ENCODE measurements around the gene CEBPG. TPM values are rescaled to one million over a fixed set of nuclear protein-coding genes. Genes with fewer than 3 reads are reported as not detected.
A peak's percentile ranks its signal among the peaks of the same experiment; 100 is the strongest.

CEBPG gene
- total RNA-seq, 4 donors from 2014 or later: 18.5 to 31.6 (median 26.8) TPM

DNA sequence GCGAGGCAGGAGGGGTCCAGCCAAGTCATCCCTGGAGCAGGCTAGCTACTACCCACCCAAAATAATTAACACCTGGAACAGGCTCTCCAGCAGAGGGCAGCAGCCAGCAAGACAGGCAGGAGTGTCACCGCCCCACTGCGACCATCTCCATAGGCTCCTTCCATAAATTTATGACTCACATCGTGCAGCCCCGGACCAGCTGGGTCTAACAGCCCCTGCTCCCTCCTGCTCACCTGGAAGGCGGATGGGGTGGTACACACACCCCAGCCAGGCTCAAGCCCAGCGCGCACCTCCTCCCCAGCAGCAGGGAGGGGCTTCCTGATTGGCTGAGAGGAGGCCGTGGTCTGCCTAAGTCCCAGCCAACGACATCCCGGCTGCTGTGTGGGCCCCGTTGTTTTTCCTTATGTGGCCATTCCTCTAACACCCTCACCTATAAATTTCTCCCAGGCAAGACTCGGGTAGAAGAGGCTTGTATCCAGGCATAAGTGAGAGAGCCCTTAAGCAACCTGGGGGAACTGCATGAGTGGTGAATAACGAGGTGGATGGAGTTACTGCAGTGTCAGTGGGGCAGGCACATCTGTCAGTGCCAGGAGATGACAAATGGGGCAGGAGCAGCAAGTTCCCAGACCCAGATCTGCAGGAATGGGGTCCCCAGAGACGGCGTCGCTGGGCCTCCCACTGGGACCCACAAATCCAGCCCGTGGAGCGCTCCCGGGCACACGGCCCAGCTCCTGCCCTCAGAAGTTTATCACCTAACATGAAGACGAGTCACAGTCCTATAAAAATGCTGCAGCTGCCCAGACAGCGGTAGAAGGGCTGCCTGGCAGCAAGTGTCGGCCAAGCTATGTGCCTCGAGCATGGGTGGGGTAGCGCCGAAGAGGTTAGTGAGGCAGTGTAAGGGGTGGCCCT, 43.1 kb downstream of the CEBPG start:
- Histone ChIP-seq H3K4me1 (peaks cover 0 to 16% (median 0%) of the 10 kb centered on the region in 3 donors), H3K9me3 (no peaks in the 10 kb centered on the region), H3K27ac (no peak overlapping the region), H3K36me3 (peaks cover 0 to under 1% (median 0%) of the 10 kb centered on the region in 3 donors), H3K27me3 (no peaks in the 10 kb centered on the region), H3K4me3 (no peak overlapping the region)
- intact Hi-C loops (cut with DNase I): no loop called here
- WGBS, 2 donors: 31 to 46% methylated on average over 9 to 11 of the region's 27 CpGs
- DNase-seq: no peak
- TF ChIP-seq, protein P1, sequence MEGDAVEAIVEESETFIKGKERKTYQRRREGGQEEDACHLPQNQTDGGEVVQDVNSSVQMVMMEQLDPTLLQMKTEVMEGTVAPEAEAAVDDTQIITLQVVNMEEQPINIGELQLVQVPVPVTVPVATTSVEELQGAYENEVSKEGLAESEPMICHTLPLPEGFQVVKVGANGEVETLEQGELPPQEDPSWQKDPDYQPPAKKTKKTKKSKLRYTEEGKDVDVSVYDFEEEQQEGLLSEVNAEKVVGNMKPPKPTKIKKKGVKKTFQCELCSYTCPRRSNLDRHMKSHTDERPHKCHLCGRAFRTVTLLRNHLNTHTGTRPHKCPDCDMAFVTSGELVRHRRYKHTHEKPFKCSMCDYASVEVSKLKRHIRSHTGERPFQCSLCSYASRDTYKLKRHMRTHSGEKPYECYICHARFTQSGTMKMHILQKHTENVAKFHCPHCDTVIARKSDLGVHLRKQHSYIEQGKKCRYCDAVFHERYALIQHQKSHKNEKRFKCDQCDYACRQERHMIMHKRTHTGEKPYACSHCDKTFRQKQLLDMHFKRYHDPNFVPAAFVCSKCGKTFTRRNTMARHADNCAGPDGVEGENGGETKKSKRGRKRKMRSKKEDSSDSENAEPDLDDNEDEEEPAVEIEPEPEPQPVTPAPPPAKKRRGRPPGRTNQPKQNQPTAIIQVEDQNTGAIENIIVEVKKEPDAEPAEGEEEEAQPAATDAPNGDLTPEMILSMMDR (IDR thresholded peaks at IDR 0.05): peak; percentile 59 to 75 (median 65)
- TF ChIP-seq POLR2A (IDR thresholded peaks at IDR 0.05): no peak

DNA sequence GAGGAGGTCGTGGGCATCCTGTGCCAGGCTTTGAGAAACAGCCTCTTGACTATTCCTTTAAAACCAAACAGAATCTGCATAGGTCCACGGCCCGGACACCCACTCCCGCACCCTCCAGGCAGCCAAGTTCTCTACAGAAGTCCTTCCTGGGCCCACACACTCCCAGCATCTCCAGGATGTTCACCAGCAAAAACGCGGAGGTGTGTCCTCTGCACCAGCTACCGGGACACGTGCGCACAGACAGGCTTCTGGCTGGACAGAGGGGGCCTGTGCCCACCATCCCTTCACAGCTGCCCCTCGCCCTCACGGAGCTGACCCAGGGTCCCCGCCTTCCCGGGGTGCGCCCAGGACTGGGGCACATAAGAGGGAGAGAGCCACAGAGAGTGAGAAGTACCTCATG, 44.2 kb downstream of the CEBPG start:
- no peak for DNase-seq
- Histone ChIP-seq H3K9me3 (no peaks in the 10 kb centered on the region), H3K4me3 (no peak overlapping the region), H3K4me1 (peaks cover 0 to 14% (median 0%) of the 10 kb centered on the region in 3 donors), H3K27ac (no peak overlapping the region), H3K36me3 (no peaks in the 10 kb centered on the region), H3K27me3 (no peaks in the 10 kb centered on the region)
- no peak for TF ChIP-seq POLR2A (IDR thresholded peaks at IDR 0.05)
- TF ChIP-seq, protein P1 (IDR thresholded peaks at IDR 0.05): no peak
- whole genome bisulfite sequencing, 2 donors: 77 to 92% methylated on average over 3 to 5 of the region's 14 CpGs
- intact Hi-C loops (cut with DNase I): no loop called here

DNA sequence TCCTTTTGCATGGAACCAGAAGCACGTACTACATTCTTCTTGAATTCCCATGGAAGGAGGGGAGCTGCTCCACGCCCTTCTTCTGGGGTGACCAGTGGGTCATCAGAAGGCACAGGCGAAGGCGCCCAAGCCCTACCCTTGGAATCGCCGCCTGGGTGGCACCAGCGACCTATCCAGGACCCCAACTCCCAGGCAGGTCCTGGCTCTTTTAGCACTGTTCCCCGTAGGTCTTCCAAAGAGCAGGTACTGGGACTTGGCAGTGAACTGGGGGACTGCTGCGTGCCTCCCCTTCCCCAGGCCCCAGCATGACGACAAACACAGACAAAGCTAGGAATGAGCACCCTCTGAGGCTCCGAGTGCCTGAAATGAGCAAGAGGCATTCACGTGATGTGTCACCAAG, 45.0 kb downstream of the CEBPG start:
- TF ChIP-seq POLR2A (IDR thresholded peaks at IDR 0.05): no peak
- TF ChIP-seq, protein P1 (IDR thresholded peaks at IDR 0.05): no peak
- H3K27ac ChIP-seq: no peak overlapping the region
- H3K4me3 ChIP-seq: no peak overlapping the region
- WGBS, 2 donors: 78 to 87% methylated on average over 5 to 6 of the region's 12 CpGs
- peaks cover 0 to 10% (median 0%) of the 10 kb centered on the region in 3 donors for H3K4me1 ChIP-seq
- H3K27me3 ChIP-seq: no peaks in the 10 kb centered on the region
- intact Hi-C loops (cut with DNase I): no loop called here
- DNase-seq: no peak
- no peaks in the 10 kb centered on the region for H3K9me3 ChIP-seq
- no peaks in the 10 kb centered on the region for H3K36me3 ChIP-seq

DNA sequence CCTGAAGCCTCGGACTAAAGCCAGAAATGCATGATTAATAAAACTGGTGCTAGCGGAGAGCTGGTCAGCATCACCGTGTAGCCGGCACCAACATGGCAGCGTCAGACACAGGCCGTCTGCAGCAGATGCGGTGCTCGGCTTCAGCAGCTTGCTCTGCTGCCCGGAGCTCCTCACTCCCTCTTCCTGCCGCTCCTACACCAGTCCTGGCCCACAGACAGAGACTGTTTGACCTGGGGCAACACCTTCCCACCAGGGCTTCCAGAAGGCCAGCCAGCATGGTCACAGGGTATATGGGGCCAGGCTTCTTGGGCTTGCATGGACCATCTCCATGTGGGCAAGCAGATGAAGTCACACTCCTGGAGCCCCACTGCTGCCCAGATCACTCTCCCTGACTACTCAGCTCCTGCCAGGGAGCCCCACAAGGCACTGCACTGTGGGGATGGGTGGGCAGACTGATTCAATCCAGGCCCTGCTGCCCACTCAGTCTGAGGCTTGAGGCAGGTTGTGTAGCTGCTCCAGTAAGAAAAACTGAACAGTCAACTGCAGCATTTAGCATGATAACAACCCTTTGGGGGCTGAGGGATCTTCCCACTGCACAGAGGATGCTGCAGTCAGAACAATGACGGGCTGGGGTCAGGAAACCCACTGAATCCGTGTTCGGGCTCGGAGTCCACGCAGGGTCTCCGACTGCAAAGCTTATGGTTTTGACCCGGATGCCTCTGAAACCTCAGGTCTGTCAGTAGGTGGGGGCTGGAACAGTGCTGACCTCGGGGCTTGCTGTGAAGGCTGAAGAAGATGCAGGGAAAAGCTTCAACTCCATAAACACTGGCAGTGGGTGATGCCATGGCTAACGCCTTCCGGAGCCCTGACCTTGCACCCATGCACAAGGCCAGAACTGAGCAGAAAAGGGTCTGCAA, 45.6 kb downstream of the CEBPG start:
- intact Hi-C loops (cut with DNase I): no loop called here
- Histone ChIP-seq H3K4me1 (peaks cover 0 to 10% (median 0%) of the 10 kb centered on the region in 3 donors), H3K9me3 (no peaks in the 10 kb centered on the region), H3K27me3 (no peaks in the 10 kb centered on the region), H3K4me3 (no peak overlapping the region), H3K36me3 (no peaks in the 10 kb centered on the region), H3K27ac (no peak overlapping the region)
- DNase-seq: no peak
- WGBS, 2 donors: 86 to 87% methylated on average over 12 to 16 of the region's 20 CpGs
- TF ChIP-seq, protein P1 (IDR thresholded peaks at IDR 0.05): no peak
- TF ChIP-seq POLR2A (IDR thresholded peaks at IDR 0.05): no peak

Measured in esophagus squamous epithelium (tissue), 5 donors.